GM23338 (cell line): ENCODE results near the gene VRK1. TPM values are rescaled to one million over a fixed set of nuclear protein-coding genes. Genes with fewer than 3 reads are reported as not detected.

ENCODE experiments used
- ATAC-seq: fragments of 200-7000 bp; cut with Tn5 transposase; 3 replicates; pipeline ENCODE4 v1.9.1; 2020
- DNase-seq: peaks from one replicate; pipeline ENCODE4 v3.0.0-alpha.2; 2015; ENCODE audit warnings: low spot score
- H2AFZ ChIP-seq: fragments of 200-600 bp; sonication (generic); 2 replicates; pipeline ENCODE4 v1.8.0; 2016; ENCODE audit warnings: antibody characterized with exemption, mild to moderate bottlenecking, moderate library complexity
- H3F3A ChIP-seq: fragments of 200-600 bp; sonication (generic); replicated peaks from 2 replicates; pipeline ENCODE4 v1.8.0; 2017; ENCODE audit warnings: antibody characterized with exemption, mixed run types, low read depth
- H3K27ac ChIP-seq: fragments of 200-600 bp; sonication (generic); 2 replicates; pipeline ENCODE4 v1.6.1; 2016; ENCODE audit warnings: low read depth
- H3K27me3 ChIP-seq: fragments of 200-600 bp; sonication (generic); 2 replicates; pipeline ENCODE4 v1.8.0; 2016; ENCODE audit warnings: mild to moderate bottlenecking, mixed run types, moderate library complexity; ENCODE audit not compliant: insufficient read depth
- H3K36me3 ChIP-seq: fragments of 200-600 bp; sonication (generic); 2 replicates; pipeline ENCODE4 v1.8.0; 2016; ENCODE audit warnings: mild to moderate bottlenecking; ENCODE audit not compliant: insufficient read depth
- H3K4me1 ChIP-seq: fragments of 200-600 bp; sonication (generic); 2 replicates; pipeline ENCODE4 v1.8.0; 2016; ENCODE audit warnings: mild to moderate bottlenecking, moderate library complexity; ENCODE audit not compliant: insufficient read depth
- H3K4me2 ChIP-seq: fragments of 200-600 bp; sonication (generic); 2 replicates; pipeline ENCODE4 v1.7.1; 2017; ENCODE audit warnings: mixed run types
- H3K4me3 ChIP-seq: fragments of 200-600 bp; sonication (generic); 2 replicates; pipeline ENCODE4 v1.6.1; 2016; ENCODE audit warnings: mixed run types
- H3K79me2 ChIP-seq: fragments of 200-600 bp; sonication (generic); replicated peaks from 2 replicates; pipeline ENCODE4 v1.8.0; 2017; ENCODE audit warnings: mild to moderate bottlenecking; ENCODE audit not compliant: insufficient read depth
- H3K9me2 ChIP-seq: fragments of 200-600 bp; sonication (generic); 2 replicates; pipeline ENCODE4 v1.8.0; 2017; ENCODE audit not compliant: insufficient read depth
- H4K20me1 ChIP-seq: fragments of 200-600 bp; sonication (generic); replicated peaks from 2 replicates; pipeline ENCODE4 v1.8.0; 2017; ENCODE audit warnings: mild to moderate bottlenecking; ENCODE audit not compliant: insufficient read depth
- H3K27ac Mint-ChIP-seq: 2 replicates; pipeline ENCODE4 v1.8.0; 2020; ENCODE audit warnings: inconsistent platforms, mild to moderate bottlenecking, moderate library complexity, mixed read lengths
- H3K27me3 Mint-ChIP-seq: 3 replicates; pipeline ENCODE4 v1.8.0; 2022; ENCODE audit warnings: low read depth, mild to moderate bottlenecking, moderate library complexity, mixed read lengths, inconsistent platforms; ENCODE audit not compliant: insufficient read depth, poor library complexity
- H3K36me3 Mint-ChIP-seq: 3 replicates; pipeline ENCODE4 v1.8.0; 2021; ENCODE audit warnings: low read depth, mild to moderate bottlenecking, inconsistent platforms, moderate library complexity, mixed read lengths
- H3K4me1 Mint-ChIP-seq: 3 replicates; pipeline ENCODE4 v1.8.0; 2020; ENCODE audit warnings: mild to moderate bottlenecking, inconsistent platforms, mixed read lengths
- H3K4me3 Mint-ChIP-seq: 3 replicates; pipeline ENCODE4 v1.8.0; 2021; ENCODE audit warnings: moderate library complexity, mild to moderate bottlenecking, inconsistent platforms, mixed read lengths
- H3K9me3 Mint-ChIP-seq: 3 replicates; pipeline ENCODE4 v1.8.0; 2020; ENCODE audit warnings: moderate library complexity, mild to moderate bottlenecking, inconsistent platforms, mixed read lengths
- ETS1 ChIP-seq: IDR thresholded peaks from 2 replicates; pipeline ENCODE4 v1.6.1; 2016; ENCODE audit warnings: antibody characterized with exemption
- EZH2 ChIP-seq: fragments of 200-600 bp; sonication (generic); IDR thresholded peaks from one replicate; pipeline ENCODE4 v1.8.0; 2017; ENCODE audit warnings: antibody characterized with exemption, mild to moderate bottlenecking, low read depth; ENCODE audit not compliant: unreplicated experiment
- EZH2phosphoT487 ChIP-seq: fragments of 200-600 bp; sonication (generic); IDR thresholded peaks from one replicate; pipeline ENCODE4 v1.8.1; 2018; ENCODE audit warnings: antibody characterized with exemption; ENCODE audit not compliant: unreplicated experiment
- JUNB ChIP-seq: IDR thresholded peaks from one replicate; pipeline ENCODE4 v1.6.1; 2016; ENCODE audit warnings: antibody characterized with exemption; ENCODE audit not compliant: unreplicated experiment
- NANOG ChIP-seq: IDR thresholded peaks from 2 replicates; pipeline ENCODE4 v1.6.1; 2016; ENCODE audit warnings: antibody characterized with exemption, borderline replicate concordance
- REST ChIP-seq: IDR thresholded peaks from one replicate; pipeline ENCODE4 v1.6.1; 2018; ENCODE audit warnings: antibody characterized with exemption; ENCODE audit not compliant: unreplicated experiment
- STAT1 ChIP-seq: IDR thresholded peaks from one replicate; pipeline ENCODE4 v1.6.1; 2016; ENCODE audit warnings: antibody characterized with exemption; ENCODE audit not compliant: unreplicated experiment
- ZNF331 ChIP-seq: fragments of 250-450 bp; sonication (Bioruptor Pico); IDR thresholded peaks from 2 replicates; pipeline ENCODE4 v1.5.0; 2020; ENCODE audit warnings: low read depth, mild to moderate bottlenecking, moderate library complexity
- polyA plus RNA-seq: library from polyadenylated mRNA; unstranded; fragments of >200 nt; fragmentation: Nextera tagmentation; extraction: Ambion mirVana; gene quantifications from 2 replicates; pipeline ENCODE4 v1.2.1, GENCODE V29; 2016
- total RNA-seq: library from RNA; depleted of rRNA; stranded (reverse); fragments of >200 nt; shearing (Covaris generic); gene quantifications from 2 replicates; pipeline ENCODE4 v1.2.3, GENCODE V29; 2014
- TF ChIP-seq, protein P1 (sequence below), 2 experiments: fragments of 200-600 bp in 1 of 2; sonication (generic) in 1 of 2; conservative IDR thresholded peaks; 2 replicates each; pipeline versions ENCODE4 v1.5.1 to v1.6.1; 2016 to 2017; ENCODE audit warnings: antibody characterized with exemption in 2 of 2, low read depth in 2 of 2, mild to moderate bottlenecking in 2 of 2, moderate library complexity in 1 of 2
- TF ChIP-seq, protein P2 (sequence below): fragments of 250-450 bp; sonication (Bioruptor Pico); IDR thresholded peaks from 2 replicates; pipeline ENCODE4 v1.5.0; 2020; ENCODE audit warnings: mild to moderate bottlenecking, moderate library complexity

The VRK1 gene
- total and polyA plus RNA-seq, 2 experiments from 2014 or later = 83.8 to 119 TPM

GRCh38 chr14:96783915-96784224 lies 13.3 kb upstream of the VRK1 start (continued):
- TF ChIP-seq, protein P1, sequence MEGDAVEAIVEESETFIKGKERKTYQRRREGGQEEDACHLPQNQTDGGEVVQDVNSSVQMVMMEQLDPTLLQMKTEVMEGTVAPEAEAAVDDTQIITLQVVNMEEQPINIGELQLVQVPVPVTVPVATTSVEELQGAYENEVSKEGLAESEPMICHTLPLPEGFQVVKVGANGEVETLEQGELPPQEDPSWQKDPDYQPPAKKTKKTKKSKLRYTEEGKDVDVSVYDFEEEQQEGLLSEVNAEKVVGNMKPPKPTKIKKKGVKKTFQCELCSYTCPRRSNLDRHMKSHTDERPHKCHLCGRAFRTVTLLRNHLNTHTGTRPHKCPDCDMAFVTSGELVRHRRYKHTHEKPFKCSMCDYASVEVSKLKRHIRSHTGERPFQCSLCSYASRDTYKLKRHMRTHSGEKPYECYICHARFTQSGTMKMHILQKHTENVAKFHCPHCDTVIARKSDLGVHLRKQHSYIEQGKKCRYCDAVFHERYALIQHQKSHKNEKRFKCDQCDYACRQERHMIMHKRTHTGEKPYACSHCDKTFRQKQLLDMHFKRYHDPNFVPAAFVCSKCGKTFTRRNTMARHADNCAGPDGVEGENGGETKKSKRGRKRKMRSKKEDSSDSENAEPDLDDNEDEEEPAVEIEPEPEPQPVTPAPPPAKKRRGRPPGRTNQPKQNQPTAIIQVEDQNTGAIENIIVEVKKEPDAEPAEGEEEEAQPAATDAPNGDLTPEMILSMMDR (conservative IDR thresholded peaks at IDR 0.05; ENCODE audit: low read depth in 2 of 2) = no peak
- no peak for TF ChIP-seq ETS1
- TF ChIP-seq STAT1 = no peak

DNA sequence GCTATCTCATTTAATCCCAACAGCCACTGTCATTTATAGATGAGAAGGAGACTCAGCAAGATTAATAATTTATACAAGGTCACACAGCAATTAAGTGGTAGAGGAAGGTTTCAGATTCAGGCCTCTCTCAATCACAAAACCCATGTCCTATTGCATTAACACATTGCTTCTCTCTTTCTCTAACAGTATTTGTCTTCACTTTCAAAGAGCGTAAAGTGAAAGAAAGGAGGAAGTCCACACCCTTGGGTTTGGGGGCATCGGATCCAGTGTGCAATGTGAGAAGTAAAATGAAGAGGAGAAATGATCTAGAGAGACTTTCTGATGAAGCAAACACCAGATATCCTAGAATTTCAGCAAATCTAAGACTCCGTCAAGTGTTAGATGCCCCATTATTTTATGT lies 7.0 kb upstream of the VRK1 start:
- Histone ChIP-seq H3K27me3 (no peaks in the 10 kb centered on the region), H3K4me3 (no peak overlapping the region), H3K27ac (no peak overlapping the region), H3K4me2 (no peak overlapping the region), H4K20me1 (no peaks in the 10 kb centered on the region), H3K9me2 (no peaks in the 10 kb centered on the region), H3K4me1 (no peaks in the 10 kb centered on the region), H2AFZ (no peak overlapping the region), H3K36me3 (no peaks in the 10 kb centered on the region), H3K79me2 (no peaks in the 10 kb centered on the region), H3F3A (no peaks in the 10 kb centered on the region)
- Mint-ChIP-seq H3K27me3 (no peaks in the 10 kb centered on the region), H3K36me3 (no peaks in the 10 kb centered on the region), H3K4me1 (no peaks in the 10 kb centered on the region), H3K4me3 (no peak overlapping the region), H3K9me3 (no peaks in the 10 kb centered on the region), H3K27ac (no peak overlapping the region)
- DNase-seq (no peak), ATAC-seq (no peak)
- TF ChIP-seq ZNF331 (CRISPR knock-in tag) = no peak
- no peak for TF ChIP-seq JUNB
- TF ChIP-seq STAT1 = no peak
- TF ChIP-seq REST = no peak
- TF ChIP-seq ETS1 = no peak
- no peak for TF ChIP-seq EZH2phosphoT487
- TF ChIP-seq EZH2 = no peak
- no peak for TF ChIP-seq NANOG
- TF ChIP-seq, protein P2, sequence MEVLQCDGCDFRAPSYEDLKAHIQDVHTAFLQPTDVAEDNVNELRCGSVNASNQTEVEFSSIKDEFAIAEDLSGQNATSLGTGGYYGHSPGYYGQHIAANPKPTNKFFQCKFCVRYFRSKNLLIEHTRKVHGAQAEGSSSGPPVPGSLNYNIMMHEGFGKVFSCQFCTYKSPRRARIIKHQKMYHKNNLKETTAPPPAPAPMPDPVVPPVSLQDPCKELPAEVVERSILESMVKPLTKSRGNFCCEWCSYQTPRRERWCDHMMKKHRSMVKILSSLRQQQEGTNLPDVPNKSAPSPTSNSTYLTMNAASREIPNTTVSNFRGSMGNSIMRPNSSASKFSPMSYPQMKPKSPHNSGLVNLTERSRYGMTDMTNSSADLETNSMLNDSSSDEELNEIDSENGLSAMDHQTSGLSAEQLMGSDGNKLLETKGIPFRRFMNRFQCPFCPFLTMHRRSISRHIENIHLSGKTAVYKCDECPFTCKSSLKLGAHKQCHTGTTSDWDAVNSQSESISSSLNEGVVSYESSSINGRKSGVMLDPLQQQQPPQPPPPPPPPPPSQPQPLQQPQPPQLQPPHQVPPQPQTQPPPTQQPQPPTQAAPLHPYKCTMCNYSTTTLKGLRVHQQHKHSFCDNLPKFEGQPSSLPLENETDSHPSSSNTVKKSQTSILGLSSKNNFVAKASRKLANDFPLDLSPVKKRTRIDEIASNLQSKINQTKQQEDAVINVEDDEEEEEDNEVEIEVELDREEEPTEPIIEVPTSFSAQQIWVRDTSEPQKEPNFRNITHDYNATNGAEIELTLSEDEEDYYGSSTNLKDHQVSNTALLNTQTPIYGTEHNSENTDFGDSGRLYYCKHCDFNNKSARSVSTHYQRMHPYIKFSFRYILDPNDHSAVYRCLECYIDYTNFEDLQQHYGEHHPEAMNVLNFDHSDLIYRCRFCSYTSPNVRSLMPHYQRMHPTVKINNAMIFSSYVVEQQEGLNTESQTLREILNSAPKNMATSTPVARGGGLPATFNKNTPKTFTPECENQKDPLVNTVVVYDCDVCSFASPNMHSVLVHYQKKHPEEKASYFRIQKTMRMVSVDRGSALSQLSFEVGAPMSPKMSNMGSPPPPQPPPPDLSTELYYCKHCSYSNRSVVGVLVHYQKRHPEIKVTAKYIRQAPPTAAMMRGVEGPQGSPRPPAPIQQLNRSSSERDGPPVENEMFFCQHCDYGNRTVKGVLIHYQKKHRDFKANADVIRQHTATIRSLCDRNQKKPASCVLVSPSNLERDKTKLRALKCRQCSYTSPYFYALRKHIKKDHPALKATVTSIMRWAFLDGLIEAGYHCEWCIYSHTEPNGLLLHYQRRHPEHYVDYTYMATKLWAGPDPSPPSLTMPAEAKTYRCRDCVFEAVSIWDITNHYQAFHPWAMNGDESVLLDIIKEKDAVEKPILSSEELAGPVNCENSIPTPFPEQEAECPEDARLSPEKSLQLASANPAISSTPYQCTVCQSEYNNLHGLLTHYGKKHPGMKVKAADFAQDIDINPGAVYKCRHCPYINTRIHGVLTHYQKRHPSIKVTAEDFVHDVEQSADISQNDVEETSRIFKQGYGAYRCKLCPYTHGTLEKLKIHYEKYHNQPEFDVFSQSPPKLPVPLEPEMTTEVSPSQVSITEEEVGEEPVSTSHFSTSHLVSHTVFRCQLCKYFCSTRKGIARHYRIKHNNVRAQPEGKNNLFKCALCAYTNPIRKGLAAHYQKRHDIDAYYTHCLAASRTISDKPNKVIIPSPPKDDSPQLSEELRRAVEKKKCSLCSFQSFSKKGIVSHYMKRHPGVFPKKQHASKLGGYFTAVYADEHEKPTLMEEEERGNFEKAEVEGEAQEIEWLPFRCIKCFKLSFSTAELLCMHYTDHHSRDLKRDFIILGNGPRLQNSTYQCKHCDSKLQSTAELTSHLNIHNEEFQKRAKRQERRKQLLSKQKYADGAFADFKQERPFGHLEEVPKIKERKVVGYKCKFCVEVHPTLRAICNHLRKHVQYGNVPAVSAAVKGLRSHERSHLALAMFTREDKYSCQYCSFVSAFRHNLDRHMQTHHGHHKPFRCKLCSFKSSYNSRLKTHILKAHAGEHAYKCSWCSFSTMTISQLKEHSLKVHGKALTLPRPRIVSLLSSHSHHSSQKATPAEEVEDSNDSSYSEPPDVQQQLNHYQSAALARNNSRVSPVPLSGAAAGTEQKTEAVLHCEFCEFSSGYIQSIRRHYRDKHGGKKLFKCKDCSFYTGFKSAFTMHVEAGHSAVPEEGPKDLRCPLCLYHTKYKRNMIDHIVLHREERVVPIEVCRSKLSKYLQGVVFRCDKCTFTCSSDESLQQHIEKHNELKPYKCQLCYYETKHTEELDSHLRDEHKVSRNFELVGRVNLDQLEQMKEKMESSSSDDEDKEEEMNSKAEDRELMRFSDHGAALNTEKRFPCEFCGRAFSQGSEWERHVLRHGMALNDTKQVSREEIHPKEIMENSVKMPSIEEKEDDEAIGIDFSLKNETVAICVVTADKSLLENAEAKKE (CRISPR knock-in tag) = no peak
